CD1c-positive myeloid dendritic cell (primary cell): Measurements from ENCODE around the gene PGM5.
"Not testable (repeated sequence)": the region's sequence is repeated elsewhere in the genome, so short reads cannot be mapped to it uniquely, and the experiment has no call there.

Experiments used
- DNase-seq: peaks from one replicate; pipeline ENCODE4 v3.0.0-alpha.2; 2016; ENCODE audit errors: extremely low spot score

PGM5 gene

DNA sequence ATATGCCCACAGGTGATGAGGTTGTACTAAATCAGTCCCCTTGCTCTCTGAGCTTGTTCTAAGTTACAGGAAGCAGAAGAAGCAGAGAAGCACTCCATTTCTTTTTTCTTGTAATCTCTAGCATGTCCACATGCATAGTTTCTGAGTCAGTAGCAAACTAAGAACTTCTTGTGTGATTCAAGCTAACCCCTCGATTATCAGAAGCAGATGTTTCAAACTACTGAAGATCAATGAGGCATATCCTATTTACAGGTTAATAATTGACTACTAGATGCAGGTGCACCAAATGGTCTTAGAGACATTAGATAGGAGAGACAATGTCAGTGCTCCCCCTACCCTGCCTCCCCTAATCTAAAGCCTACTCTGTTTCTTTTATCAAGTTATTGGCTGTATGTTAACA, 21.3 kb downstream of the PGM5 start:
- not testable (repeated sequence) for DNase-seq

DNA sequence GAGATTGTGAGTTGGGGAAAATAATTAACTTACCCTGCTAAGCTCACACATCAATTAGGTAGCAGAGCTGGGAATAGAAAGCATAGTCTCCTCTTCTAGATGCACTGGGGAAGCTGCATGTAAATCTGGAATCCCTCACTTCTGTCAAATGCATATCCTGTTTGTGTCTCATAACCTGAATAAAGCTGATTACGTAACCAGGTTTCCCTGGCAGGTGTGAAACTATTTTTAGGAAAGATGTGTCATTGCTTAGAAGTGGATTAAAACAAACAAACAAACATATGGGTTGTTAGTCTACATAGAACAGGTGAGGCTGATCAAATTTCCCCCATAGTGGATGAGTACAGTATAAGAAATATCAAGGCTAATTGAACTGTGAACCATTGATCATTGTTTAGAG, 27.5 kb downstream of the PGM5 start:
- not testable (repeated sequence) for DNase-seq

DNA sequence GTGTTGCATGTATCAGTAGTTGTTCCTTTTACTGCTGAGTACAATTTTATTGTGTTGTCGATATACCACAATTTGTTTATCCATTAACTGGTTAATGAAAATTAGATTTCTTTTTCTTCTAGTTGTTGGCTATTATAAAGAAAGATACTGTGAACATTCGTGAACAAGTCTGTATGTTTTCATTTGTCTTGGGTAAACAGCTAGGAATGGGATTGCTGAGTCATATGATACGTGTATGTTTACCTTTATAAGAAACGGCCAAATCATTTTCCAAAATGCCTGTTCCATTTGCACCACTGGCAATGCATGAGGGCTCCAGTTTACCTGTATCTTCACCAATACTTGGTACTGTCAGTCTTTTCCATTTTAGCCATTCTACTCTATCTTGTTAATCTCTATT, 33.1 kb downstream of the PGM5 start:
- not testable (repeated sequence) for DNase-seq

DNA sequence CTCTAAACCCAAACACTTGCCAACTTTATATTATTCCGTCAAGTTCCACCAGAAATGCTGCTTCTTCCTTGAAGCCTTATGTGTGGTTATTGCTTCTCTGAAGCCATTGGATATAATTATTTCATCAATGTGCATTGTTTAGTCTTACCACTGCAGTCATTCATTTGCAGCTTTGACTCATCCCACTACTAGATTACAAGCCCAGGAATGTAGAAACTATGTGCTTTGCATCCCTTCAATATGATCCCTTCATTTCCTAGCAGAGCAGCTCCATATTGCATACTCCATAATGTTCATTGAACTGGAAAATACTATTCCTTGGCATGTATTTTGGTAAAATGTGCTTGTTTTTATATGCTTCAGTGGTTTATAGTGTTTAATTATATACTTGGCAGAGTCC, 34.3 kb downstream of the PGM5 start:
- not testable (repeated sequence) for DNase-seq

DNA sequence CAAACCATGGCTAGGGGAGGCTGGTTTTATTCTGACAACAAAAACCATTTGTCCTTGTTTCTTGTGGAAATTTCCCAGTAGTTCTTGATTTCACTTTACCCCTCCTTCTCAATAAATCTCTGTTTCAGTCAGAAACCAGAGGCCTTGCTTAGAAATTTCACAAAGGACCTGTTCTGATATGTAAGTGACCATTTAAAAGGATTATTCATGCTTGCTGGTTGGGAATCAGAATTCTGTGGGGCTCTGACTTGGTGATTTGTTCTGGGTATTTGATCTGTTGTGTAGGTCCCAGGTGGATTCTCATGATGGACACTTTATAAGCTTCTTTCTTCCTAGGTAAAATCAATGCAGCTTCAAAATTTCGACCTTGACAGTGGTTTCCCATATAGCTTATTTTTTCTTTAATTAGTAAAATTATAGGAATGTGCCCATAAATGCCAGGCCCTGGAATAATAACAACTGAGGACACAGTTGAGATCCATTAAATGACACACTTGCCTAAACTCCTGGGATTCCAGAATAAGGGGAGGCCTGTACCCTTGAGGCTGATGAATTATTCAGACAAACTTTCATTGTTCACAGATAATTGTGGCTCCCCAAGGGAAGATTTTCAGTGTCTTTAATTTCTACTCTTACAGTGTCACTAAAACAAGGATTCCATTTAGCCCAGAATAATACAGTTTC, 40.1 kb downstream of the PGM5 start:
- not testable (repeated sequence) for DNase-seq

DNA sequence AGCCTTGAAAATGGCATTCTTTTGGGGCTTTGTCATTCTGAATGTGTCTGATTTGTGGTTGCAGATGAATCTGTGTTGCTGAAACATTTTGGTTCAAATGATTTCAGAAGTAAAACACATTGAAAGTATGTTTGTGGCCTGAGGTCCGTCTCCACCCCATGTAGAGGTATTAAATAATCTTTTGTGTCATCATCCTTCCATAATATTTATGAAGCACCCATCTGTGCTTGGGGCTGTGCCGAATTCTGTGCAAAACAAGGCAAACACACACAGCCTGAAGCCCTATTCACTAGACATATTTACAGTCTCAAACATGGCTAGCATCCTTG, 40.6 kb downstream of the PGM5 start:
- not testable (repeated sequence) for DNase-seq

DNA sequence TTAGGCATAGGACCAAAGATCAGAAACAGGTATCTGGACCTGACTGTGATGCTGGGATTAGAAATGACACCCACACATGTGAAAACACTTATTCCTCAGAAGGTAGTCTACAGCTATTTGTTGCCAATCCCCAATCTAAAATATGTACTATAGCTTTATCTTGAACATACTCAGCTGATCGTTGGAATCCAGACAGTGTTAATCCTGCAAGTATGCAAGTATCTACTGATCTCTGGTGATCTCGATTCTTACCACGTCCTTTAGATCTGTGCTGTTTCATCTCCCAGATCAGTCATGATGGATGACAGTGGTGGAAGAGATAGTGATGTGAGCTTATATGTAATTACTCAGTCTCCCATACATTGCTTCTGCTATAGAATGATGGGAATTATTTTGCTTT, 41.4 kb downstream of the PGM5 start:
- DNase-seq = not testable (repeated sequence)

DNA sequence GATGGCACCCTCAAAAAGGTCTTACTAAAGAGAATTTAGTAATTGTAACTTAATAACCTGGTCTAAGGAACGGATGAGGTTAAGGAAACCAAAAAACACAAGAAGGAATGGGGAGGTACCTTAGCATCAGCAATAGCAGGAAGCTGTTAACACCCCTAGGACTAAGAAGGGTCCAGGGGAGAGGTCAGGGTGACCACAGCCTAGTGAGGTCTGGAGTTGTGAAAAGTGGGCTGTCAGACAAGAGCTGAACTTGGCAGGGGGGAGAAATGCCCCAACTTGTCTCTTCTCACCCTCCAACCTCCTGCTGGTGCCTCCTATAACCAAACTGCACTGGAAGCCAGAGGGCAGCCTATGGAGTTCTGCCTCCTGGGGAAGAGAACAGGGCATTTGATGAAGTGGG, 41.9 kb downstream of the PGM5 start:
- DNase-seq = not testable (repeated sequence)

DNA sequence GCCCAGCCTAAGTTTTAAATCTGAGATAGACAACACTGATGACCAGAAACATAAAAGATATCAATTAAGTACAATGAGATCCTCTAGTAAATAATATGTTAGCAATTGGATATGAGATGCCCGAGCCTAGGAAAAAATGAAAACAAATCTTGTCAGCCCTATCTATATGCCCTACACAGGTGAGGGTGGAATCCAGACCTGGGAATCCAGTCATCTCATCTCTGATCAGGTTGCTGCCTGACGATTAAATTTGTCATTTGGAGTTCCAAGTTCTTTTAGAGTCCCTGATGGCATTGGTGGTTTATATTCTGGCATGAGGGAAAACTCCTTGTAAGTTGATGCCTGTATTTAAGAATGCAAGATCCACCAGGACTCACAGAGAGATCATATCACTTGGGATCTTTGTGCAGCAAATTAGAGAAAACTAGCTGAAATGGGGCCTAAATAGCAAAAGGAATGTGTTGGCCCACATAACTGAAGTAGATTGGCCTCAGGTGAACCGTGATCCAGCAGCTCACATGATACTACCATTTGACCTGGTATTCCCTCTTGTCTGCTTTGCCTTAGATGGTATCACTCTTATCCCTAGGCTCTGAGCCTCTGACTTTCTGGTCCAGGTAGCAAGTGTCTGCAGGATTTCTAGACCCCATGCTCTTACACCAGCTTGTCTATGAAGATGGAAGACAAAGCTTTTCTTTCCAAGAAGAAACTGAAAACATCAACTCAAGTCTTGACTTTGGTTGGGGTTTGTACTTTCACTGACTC, 48.2 kb downstream of the PGM5 start:
- not testable (repeated sequence) for DNase-seq

DNA sequence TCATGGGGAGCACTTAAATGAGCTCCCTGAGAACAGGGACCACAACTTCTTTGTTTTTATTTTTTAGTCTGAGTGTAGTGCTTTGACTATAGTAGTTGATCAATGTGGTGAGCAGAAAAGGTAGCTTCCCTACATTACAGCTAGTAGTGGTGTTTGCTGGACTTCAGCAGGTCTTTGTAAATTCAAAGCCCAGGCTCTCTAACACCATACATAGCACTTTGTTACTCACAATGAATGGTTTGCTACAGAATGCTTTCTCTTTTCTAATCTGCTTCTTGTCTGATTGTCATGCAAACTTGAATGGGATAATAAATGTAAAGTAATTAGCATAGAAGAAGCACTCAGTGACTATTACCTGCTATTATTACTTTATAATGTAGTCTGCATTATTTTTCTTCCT, 55.5 kb downstream of the PGM5 start:
- DNase-seq = not testable (repeated sequence)

DNA sequence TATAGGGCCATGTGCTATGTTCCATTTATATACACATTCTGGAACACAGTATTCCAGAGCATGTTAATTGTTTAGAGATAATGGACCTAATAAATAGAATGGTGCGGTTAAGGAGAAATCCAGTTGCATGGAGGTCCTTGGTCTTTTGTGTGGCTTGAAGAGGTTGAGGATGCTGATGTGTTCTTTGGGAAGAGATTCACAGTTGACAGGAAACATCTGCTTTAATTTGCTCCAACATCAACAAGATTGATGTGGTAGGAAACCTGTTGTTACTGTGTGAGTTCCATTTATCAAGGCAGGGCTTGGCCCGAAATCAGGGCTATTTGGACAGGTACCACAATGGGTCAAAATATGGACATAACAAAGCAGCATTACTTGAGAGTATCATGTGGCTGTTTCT, 56.3 kb downstream of the PGM5 start:
- not testable (repeated sequence) for DNase-seq

DNA sequence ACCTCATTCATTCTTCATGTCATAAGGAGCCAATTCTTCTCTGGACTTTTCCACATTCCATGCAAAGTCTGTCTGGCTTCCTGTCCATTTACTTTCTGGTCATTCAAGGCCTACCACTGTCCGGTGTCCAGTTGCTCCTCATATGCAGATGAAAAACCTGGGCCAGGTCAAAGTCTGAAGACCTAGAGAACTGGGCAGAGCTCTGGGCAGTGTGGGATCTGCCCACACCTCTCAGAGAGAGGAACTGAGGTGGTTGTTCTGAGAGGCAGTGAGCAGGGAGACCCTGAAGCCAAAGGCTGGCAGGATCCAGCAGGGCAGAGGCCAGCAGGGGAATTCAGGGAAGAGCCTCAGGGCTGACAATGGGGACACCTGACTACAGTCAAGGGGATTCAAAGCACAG, 58.7 kb downstream of the PGM5 start:
- not testable (repeated sequence) for DNase-seq

DNA sequence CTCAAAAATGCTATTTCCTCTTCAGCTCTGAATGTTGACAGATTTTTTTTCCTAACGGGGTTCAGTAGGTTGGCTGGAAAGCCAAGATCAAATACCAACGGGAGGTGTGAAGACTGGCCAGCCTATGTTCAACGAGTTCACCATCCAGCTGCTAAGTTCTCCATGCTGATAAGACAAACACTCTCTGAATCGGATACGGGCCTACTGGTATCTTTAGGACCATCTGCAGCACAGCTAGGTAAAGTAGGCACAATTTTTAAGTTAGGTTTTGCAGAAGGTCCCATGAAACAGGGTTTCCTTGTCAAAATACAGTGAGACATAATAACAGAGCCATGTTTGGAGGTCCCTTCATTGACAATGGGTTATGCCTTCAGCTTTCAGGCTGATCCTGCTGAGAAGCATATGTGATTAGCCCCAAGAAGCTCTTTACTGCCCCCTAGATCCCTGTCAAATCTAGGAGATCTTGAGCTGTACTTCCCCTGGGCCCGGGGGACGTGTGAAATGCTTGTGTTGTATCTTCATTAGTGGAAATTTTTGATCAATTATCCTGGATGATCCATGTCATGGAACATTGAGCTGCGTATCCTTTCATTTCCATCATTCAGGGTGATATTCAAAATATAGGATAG, 60.6 kb downstream of the PGM5 start:
- peak; percentile 31 for DNase-seq

DNA sequence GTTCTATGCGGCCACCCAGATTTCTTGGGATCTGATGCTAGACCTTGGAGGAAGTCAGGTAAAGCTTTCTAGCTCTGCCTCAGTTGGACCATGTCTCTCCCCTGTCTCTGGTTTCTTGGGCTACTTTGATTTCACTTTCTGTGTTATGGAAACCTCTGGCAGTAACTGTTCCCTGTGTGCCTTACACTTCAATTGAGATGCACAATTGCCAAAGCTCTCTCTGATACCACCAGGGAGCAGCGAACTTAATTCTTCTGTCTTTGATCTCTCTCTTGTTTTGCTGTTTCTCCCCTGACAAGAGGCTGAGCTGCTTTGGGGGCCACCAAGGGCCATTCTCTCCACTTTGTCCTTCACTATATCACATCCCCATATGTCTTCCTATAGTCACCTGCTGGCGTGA, 61.4 kb downstream of the PGM5 start:
- no peak for DNase-seq

DNA sequence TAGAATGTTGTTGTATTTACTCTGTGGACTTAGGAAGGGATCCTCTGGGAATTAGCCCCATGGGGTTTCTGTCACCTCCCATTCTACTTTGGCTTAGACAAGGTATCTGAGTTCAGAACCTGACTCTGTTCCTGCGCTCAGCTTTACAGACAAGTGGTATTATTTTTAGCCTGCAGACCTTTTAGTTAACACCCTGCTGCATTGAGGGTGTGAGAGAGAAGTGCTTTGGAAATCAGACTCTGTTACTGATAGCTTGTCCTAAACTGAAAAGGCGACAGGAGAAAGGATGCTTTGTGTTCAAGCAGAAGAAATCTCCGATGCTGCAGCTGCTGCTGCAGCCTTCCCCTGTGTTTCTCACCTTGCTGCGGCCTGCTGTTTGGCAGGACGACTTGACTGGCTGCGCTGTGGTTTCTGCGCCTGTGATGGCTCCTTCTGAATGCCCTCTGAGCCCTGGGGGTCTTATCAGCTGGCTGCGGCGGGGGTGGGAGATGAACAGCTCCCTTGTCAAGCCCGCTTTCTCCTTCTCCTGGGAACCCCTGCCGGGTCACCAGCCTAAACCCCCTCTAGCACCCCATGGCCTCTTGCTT, 61.9 kb downstream of the PGM5 start:
- DNase-seq = no peak

DNA sequence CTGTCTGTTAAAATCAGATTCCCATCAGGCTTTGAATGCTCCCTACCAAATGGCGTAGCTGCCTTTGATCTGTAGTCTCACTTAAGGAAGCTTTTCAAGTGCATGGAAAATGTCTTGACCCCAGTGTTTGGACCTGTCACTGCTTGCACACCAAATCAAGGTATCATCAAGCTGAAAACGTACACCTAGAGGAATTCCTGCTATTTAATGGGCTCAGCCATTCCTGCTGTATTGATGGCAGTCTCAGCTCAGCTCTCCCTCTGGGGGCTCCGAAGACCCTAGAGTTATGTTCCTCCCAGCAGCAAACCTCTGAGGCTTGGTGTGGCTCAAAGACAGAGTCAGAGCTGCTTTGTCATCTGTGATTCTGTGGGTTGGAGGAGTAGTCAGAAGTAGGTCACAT, 63.5 kb downstream of the PGM5 start:
- DNase-seq = no peak

DNA sequence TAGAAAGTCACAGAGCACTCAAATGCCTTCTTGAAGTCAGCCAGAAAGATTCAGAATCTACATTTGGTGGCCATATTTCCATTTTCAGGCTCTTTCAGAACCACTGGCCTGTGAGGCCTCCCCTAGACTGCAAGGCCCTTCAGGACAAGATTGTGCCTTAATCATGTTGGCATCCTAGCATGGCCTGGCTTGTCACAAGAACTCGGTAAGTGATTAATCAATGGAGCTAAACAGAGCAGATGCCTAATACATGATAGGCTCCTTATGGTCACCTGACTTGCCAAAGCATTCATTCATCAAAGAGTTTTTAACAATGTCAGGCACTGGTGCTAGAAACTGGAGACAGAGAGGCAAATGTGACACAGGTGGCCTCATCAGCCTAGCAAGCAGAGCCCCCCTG, 70.3 kb downstream of the PGM5 start:
- no peak for DNase-seq

DNA sequence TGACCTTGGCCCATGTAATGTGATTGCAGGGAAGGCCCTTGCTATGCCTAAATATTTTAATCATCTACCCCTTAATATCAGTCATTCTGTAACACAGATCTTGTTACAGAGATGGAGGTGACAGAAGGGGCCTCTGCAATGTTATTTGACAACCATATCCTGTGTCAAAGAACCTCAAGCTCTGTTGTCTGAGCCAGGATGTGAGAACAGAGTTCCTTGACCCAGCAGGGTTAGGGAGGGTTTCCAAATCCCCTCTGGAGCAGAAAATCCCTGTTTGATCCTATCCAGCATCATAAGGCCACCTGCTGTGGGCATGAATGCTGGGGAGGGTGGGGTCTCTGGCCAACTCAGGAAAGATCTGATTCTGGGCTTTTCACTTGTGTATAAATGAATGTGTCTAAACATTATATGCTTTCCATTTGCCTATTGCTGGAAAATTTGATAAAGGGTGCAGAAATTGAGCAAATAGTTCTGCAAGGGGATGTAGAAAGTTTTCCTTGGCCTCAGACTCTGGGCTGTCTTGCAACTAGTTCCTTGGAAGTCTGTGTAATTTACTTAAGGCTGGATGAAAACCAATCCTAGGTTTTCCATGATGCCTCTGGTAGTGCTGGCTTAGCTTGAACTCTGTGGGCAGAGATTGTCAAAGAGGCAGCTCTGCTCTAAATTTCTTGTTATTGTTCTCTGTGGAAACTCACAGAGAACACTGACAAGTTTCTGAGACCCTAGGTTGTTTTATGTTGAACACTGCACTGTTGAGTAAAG, 71.0 kb downstream of the PGM5 start:
- DNase-seq = no peak

DNA sequence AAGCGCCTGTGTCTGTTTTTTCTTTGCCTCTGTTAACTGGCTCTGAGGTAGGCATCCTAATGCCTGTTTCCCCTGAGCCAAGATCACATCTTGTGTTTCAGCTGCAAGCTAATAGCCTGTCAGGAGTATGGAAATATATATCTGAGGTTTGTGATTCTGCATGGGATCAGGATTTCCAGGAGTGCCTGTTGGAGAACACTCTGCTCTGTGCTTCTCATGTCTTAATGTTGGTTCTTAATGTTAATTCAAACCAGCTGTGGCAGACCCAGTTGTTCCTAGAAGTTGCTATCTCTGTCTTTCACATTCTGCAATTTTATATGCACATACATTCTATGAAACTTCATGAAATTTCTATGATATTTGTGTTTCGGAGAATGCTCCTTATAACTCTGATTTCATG, 72.1 kb downstream of the PGM5 start:
- no peak for DNase-seq

DNA sequence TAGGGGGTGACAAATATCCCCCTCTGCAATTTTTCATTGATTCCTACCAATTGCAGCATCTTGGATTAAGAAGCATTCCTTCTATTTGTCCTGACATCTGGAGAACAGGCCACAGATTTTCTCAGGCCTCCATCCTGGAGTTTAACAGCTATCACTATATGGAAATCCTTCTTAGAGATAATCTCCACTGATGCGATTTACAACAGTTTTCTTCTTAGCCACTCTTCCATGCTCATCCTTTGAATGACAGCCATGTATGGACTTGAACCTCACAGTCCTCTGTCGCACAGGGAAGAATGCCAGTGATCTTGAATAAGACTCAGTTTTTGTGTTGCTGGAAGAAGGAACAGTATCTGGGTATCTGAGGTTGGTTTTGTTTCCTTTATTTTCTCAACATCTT, 73.2 kb downstream of the PGM5 start:
- DNase-seq = no peak

DNA sequence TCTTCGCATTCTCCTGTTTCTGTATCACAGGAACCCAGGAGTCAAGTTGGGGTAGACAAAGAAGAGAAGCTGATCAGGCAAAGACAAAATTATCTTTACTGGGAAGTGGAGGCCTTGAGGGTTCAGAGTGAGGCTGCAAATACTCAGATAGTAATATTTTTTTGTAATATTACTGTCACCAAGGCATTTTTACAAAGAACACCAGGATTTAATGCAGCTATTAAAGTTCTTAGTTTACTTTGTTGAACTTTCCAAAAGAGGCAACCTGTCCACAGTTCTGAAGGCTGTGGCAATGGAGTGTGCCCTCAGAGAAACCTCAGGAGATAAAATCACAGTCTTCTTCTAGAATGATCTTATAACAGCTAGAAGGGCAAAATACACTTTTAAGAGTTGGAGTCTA, 74.9 kb downstream of the PGM5 start:
- no peak for DNase-seq

DNA sequence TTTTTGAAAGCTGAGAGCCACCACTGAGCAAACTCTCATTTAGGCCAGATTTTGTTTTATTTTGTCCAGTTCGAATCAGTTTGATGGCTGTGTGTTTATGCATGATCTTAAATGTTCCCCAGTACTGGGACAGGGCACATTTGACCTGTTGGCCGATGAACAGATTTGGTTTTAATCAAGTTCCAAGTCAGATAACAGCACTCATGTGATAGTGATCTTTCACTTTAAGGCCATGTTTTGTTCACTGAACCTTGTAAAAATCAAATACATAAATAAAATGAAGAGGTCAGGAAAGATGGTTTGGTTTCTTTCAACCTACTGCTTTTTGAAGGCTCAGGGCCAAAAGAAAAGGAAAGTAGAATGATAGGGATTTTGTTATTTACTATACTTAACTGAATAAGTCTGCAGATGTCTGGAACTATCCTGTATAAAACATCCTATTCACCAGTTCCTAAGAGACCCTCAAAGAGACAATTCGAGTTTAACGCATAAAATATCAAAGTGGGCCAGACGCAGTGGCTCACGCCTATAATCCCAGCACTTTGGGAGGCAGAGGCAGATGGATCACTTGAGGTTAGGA, 77.2 kb downstream of the PGM5 start:
- DNase-seq = no peak
